HTR-8/SVneo (cell line): ENCODE results near the gene TIMP3.
A peak's percentile ranks its signal among the peaks of the same experiment; 100 is the strongest.
"Not testable (repeated sequence)": the region's sequence is repeated elsewhere in the genome, so short reads cannot be mapped to it uniquely, and the experiment has no call there.

Source experiments
- DNase-seq: peaks from one replicate; pipeline ENCODE4 v3.0.0; 2011; ENCODE audit warnings: low spot score, mixed read lengths; ENCODE audit not compliant: insufficient read length
- FAIRE-seq: peaks from 2 replicates; lab custom pipeline; 2011; peaks lifted over from hg19 to GRCh38; lab: Jason Lieb, UNC

The TIMP3 gene

GRCh38 chr22:32801537-32802236 lies at the start of gene TIMP3:
Gene TIMP3, plus strand, starts transcription at chr22:32801705. Its CDS starts 297 bp downstream, at chr22:32802002.
- FAIRE-seq (no peak), DNase-seq (peak; percentile 48)

- FAIRE-seq, result no peak
- no peak for DNase-seq
Measured at GRCh38 chr22:32752326-32752725, 49.2 kb upstream of the TIMP3 start.

GRCh38 chr22:32752816-32753520 lies 48.5 kb upstream of the TIMP3 start:
- no peak for FAIRE-seq

DNA sequence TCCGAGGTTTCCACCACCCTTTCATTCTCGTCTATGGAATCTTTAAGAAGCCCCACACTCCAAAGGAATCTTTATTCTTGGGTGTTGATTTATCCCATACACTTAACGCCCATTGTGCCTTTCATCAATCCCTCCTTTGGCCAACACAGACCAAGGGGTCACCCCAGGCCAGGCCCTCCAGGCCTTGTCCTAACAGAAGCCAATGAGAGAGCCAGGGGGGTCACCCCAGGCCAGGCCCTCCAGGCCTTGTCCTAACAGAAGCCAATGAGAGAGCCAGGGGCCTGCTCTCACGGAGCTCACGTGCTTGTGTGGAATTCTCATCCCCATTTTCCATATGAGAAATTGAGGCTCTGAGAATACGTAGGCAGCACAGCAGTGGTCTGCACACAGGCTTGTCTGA lies 47.9 kb upstream of the TIMP3 start:
- FAIRE-seq (no peak), DNase-seq (no peak)

More at GRCh38 chr22:32752816-32753520, 48.5 kb upstream of the TIMP3 start:
- DNase-seq, result peak; percentile 54

DNA sequence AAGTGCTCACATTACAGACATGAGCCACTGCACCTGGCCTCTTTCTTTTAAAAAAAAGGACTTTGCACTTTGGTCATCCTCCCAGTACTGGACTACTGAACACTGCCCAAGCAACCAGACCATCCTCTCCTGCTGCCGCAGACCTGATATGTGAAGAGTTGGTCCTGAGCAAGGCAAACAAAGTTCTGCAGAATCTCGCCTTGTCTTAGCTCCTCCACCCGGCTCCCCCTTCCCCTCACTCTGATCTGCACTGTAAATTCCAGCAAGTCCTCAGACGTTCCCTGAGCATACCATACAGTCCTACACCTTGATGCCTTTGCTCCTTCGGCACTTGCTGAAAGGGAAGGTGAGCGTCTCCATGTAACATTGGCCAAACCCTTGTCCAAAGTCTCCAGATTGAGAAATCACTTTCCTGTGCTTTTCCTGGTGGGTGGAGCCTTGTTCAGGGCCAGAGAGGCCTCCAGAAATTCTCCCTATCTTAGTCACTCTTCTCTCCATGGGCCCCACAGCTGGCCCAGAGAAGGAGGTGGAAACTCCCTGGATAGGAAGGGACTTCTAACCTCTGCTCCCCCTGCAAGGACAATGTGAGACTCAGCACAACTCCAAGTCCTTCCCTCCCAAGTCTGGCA lies 47.0 kb upstream of the TIMP3 start:
- FAIRE-seq (no peak), DNase-seq (peak; percentile 25)

DNA sequence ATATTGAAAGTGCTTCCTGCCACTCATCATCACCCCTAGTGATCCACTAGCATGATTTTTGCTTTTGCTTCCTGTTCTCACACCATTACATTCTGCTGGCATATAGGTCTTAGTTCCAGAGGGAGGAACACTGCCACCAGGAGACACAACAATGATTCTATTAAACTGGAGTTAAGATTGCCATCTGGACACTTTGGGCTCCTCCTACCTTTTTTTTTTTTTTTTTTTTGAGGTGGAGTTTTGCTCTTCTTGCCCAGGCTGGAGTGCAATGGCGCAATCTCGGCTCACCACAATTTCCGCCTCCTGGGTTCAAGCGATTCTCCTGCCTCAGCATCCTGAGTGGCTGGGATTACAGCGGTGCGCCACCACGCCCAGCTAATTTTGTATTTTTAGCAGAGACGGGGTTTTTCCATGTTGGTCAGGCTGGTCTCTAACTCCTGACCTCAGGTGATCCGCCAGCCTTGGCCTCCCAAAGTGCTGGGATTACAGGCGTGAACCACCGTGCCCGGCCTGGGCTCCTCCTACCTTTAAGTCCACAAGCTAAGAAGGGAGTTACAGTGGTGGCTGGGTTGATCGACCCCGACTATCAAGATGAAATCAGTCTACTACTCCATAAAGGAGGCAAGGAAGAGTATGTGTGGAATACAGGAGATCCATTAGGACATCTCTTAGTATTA lies 44.3 kb upstream of the TIMP3 start:
- not testable (repeated sequence) for FAIRE-seq, DNase-seq

GRCh38 chr22:32758866-32759385 lies 42.6 kb upstream of the TIMP3 start:
- DNase-seq (no peak), FAIRE-seq (no peak)

GRCh38 chr22:32760396-32760795 lies 41.1 kb upstream of the TIMP3 start:
- no peak for FAIRE-seq
- DNase-seq, result no peak

DNA sequence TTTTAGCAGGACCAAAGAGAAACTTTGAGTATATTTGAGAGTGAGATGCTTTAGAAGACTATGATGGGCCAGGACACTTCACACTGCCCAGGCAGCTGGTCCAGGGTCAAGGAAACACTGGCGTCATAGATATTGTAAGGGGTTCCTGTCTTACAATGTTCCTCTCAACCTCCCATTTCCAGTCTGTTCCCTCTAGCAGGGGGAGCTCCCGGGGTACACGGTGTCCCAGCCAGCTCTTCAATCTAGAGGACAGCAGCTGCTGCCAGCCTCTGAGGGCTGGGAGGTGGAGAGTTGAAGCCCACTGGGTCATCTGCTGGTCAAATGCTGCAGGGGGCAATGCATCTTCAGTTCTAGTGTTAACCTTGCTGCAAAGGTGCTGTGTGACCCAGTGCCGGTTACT lies 40.7 kb upstream of the TIMP3 start:
- FAIRE-seq, result no peak
- no peak for DNase-seq

- FAIRE-seq (no peak), DNase-seq (peak; percentile 19)
Measured at GRCh38 chr22:32761251-32761903, 40.1 kb upstream of the TIMP3 start.

DNA sequence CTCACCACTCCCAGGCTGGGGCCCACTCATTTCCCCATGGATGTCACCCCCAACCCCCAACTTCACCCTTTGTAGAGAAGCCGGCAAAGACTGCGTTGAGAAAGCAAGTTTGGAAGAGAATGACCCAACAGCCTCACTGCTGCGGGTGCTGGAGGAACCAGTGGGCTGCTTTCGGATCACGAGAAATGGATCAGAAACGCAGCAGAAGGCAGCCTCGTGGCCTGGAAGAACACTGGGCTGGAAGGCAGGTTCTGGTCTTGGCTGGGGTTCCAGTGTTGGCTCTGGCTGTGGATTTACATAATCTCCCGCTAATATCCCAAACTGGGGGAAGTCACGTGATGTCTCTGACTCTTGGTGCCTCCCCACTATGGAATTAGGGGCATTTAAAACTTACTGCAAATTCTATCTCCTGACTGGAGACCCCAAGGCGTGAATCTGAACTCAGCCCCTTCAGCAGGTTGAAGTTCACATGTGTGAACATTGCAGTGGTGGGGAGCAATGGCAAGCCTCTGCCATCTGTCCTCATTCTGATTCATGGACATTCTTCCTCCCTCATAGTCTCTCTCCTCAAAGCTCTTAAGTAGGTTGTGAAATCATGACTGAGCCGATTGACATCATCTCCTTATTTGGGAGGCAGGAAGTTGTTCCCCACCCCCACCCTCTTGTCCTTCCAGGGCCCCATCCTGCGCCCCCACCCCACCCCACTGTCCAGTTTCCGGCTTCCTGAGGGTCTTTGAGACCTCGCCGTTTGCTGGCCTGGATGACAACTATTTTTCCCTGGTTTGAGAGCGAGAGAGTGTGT lies 37.0 kb upstream of the TIMP3 start:
- DNase-seq (peak; percentile 27), FAIRE-seq (no peak)

DNA sequence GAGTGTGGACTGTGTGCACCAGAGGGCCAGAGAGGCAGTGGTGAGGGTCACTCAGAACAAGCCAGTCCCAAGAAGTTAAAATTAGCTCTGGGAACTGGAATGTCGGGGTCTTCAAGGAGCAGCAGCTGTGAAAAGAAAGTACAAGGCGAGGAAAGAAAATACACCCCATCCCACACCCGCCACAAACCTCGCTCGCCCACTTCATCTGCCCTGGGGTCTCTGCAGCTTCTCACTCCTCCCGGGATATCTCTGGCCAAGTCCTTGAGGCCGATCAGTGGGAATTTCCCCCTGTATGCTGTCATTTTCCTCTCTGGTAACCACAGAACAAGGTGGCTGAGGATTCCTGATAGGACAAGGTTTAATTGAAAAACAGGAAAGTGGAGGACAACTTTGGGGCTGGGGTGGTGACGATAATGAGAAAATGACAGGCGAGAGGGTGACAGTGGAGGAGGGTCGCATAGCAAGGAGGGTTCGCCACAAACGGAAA lies 36.3 kb upstream of the TIMP3 start:
- FAIRE-seq, result no peak
- DNase-seq, result no peak

GRCh38 chr22:32771756-32772155 lies 29.7 kb upstream of the TIMP3 start:
- DNase-seq (no peak), FAIRE-seq (no peak)

GRCh38 chr22:32775957-32776356 lies 25.5 kb upstream of the TIMP3 start:
- no peak for FAIRE-seq

DNA sequence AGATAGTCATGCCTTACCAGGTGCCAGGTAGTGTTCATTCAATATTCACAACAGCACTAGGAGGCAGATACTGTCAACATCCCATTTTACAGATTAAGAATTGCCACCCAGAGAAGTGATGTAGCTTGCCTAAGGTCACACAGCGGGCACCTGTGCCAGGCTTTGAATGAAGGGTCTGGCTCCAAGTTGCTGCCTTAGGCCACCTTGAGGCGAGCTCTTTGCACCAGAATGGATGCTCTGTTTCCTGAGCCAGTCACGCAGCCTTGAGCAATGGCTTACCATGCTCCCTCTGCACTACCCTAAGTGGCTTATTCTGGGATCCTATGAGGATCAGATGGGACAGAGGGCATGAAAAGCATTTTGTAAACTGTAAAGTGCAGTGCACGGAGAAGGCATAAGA lies 25.1 kb upstream of the TIMP3 start:
- FAIRE-seq, result no peak
- DNase-seq, result no peak

More at GRCh38 chr22:32775957-32776356, 25.5 kb upstream of the TIMP3 start:
- no peak for DNase-seq

DNA sequence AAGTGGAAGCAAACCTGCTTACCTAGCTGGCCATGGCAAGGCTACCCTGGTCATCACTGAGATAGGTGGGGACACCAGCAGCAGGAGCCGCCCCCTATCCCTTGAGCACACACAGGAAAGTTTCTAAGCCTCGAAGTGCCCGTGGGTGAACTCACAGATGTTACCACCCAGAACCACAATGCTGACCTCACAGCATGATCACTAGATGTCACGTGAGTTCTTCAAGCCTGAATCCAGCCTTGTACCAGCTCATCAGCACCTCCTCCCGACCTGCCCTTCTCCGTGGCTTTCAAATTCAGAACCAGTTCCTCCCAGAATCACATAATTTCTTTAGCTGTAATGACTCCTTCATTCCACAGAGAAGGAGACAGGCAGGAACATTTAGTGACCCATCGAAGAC lies 24.7 kb upstream of the TIMP3 start:
- DNase-seq (no peak), FAIRE-seq (no peak)

DNA sequence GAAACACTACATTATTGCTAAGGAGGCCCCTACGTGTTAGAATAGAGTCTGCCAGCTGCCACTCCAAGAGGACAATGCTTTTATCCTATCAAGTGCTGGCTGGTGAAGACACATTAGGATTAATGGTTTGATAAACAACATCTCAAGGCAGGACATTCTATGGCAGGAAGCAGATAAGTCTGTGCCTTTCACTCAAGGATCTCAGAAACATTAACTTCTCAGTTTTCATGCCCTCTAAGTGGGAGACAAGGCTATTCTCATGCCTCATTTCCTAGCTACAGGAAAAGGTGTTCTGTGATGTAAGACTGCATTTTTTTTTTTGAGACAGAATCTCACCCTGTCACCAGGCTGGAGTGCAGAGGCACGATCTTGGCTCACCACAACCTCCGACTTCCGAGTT lies 23.5 kb upstream of the TIMP3 start:
- FAIRE-seq, result no peak
- no peak for DNase-seq

DNA sequence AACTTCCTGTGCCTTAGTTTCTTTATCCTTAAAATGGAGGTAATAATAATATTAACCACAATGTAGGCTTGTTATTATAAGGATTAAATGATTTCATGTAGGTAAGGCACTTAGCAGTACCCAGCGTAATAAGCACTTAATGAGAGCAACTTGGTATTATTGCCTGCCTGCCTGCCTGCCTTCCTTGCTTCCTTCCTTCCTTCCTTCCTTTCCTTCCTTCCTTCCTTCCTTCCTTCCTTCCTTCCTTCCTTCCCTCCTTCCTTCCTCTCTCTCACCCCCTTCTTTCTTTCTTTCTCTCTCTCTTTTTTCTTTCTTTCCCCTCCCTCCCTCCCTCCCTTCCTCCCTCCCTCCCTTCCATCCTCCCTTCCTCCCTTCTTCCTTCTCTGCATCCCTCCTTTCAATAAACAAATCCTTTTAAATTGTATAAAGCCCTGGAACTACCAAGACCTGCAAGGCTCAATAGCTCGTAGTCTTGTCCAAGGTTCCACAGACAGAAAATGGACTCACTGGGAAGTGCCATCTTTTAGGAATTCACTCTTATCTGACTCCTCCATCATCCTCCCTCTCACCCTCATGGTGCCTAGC lies 20.7 kb upstream of the TIMP3 start:
- DNase-seq (no peak), FAIRE-seq (no peak)

DNA sequence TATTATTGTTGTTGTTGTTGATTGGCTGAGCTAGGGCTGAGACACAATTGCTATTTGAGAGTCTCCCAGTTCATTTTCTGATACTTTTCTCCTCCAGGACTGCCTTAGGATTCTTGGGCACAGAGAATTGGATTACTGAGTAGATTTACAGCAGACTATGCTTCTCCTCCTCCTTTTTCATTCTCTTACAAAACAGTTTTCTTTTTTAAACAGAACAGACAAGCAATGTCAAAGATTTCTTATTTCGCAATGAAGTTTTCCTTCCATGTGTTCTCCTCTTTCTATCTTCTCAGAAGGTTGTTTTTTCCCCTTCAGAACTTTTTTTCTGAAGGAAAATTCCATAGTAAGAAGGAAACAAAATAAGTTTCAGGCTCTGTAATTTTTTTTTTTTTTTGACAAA lies 19.8 kb upstream of the TIMP3 start:
- DNase-seq (no peak), FAIRE-seq (no peak)
